HUDEP-2 (cell line): ENCODE results near the gene TRAFD1.

Source experiments
- DNase-seq, 76 experiments: peaks; one replicate each; lab custom pipeline; 2025; ENCODE audit not compliant: unreplicated experiment in 76 of 76; lab: John Stamatoyannopoulos, UW

Gene TRAFD1

DNA sequence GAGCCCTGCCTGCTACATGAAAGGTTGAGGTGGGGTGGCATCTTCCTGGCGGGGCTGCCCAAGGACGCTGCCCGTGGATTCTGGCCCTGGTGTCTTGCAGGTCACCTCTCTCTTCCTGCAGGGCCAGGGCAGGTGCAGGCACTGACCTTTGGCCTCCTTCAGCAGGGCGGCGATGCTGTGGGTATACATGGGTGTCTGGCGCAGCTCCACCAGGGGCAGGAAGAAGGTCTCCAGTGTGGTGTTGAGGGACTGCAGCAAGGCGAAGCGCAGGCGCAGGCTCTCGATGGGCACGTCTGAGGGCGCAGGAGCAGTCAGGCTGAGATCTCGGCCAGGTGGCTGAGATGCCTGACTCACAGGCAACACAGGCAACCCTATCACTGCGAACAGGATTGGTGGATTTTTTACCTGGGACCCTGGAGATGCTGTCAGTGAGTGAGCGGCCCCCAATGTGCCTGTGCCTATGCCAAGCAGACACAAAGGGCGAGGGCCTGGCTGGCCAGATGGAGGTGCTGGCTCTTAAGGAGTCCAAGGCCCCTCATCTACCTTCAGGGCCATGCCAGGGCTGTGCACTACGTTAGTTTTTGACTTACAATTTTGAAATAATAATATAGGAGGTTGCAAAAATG, 45.7 kb downstream of the TRAFD1 start:
- DNase-seq, result no peak

DNA sequence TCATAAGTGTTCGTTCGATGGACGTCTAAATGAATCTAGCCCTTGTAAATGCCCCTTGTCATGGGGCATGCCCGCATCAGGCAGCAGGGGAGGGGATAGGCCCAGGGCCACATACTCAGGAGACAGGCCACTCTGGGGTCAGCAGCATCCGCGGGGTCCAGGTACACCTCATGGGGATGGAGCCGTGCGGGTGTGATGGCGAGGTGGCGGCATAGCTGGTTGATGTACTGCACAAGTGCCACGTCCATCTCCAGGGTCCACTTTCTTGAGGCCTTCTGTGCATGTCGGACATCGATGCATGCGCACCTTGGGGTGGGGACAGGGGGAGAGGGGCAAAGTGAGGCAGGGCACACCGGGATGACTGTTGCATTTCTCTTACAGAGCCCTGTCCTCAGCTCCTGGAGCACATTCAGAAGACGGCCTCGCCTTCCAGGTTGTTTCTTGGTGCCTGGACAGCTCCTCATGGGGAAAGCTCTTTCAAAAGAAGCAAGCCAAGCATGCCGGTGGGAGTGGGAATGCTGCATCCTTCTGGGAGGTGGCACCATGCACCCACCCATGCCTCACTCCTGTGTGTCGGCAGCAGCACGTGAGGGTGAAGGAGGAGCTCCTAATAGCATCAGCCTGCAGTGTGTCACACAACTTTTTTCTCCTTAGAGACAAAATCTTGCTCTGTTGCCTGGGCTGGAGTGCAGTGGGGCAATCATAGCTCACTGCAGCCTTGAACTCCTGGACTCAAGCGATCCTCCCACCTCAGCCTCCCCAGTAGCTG, 47.4 kb downstream of the TRAFD1 start:
- DNase-seq, result no peak

GRCh38 chr12:112175361-112176155, 50.2 kb downstream of the TRAFD1 start:
- no peak for DNase-seq

DNA sequence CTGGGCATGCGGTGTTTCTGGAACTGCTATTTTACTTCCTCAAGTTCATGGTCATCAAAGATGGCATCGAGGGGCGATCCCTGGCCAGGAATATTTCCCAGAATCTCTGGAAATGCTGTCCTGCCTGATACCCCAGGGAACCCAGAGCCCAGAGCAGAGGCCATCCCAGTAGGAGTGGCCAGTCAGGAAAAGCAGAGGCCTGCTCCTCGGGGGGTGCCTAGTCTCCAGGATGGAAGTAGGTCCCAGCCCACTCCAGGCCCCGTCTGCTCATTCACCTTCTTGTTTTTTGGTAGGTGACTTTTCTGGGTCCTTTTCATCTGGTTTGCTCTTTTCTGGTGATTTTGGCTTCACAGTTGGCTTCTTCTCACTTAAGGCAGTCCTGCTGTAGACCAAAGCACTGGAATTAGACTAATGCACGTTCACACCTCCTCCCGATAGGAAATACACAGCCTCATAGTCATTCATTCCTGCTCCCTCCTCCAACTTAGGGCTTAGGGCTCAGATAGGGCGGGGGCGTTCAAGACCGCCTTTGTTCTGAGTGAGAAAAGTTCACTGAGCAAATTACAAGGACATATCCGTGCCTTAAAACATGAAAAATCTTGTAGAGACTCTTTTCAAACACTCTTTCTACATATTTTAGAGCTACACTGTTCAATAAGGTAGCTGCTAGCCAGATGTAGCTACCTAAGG, 51.1 kb downstream of the TRAFD1 start:
- DNase-seq, result no peak

- no peak for DNase-seq
These were observed 53.4 kb downstream of the TRAFD1 start for GRCh38 chr12:112178796-112179195.

GRCh38 chr12:112179341-112179740, 54.0 kb downstream of the TRAFD1 start:
- no peak for DNase-seq

DNA sequence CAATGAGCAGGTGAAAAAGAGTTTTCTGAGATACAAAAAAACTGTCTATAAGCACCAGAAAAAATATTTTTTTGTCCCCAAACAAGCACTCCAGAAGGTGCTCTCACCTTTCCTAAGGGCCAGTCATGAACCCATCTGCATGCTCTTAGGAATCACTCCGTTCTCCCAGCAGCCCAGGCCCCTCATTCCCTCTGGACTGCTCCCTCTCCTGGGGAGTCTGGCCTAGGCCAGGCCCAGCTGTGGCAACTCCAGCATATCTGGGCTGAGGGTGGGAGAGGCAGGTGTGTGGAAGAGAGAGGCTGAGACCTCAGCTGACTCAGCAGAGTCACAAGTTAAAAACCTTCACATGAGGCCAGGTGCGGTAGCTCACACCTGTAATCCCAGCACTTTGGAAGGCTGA, 54.6 kb downstream of the TRAFD1 start:
- no peak for DNase-seq

DNA sequence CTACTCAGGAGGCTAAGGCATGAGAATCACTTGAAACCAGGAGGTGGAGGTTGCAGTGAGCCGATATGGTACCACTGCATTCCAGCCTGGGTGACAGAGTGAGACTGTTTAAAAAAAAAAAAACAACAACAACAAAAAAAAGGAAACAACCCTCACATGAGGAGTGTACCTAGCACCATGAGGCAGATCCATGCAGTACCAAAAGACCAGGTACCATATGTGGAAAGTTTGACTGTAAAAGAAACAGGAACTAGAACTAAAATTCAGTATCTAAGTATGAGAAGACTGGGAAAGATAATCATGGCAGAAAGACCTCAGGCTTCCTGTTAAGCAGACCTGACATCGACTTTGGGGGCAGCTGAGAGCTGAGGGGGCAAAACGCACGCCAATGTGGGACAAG, 55.1 kb downstream of the TRAFD1 start:
- DNase-seq, result no peak

DNA sequence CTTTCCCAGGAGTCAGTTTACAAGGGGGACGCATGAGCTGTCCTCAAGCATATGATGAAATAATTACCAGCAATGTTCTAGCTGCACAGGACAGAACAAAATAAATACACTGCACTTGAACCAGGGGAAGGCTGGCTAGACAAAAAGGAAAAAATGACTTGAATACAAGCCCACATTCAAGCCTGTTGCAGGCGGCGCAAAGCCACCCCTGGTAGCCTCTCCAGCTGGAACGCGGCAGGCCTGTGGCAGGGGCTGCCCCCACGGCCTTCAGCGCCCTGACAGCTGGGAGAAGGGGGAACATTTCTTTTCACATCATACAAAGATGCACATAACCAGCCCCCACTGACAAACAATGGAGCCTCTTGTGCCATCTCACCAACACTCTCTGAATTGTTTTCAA, 57.1 kb downstream of the TRAFD1 start:
- DNase-seq, result no peak

GRCh38 chr12:112183141-112184021, 58.0 kb downstream of the TRAFD1 start:
- DNase-seq, result no peak

DNA sequence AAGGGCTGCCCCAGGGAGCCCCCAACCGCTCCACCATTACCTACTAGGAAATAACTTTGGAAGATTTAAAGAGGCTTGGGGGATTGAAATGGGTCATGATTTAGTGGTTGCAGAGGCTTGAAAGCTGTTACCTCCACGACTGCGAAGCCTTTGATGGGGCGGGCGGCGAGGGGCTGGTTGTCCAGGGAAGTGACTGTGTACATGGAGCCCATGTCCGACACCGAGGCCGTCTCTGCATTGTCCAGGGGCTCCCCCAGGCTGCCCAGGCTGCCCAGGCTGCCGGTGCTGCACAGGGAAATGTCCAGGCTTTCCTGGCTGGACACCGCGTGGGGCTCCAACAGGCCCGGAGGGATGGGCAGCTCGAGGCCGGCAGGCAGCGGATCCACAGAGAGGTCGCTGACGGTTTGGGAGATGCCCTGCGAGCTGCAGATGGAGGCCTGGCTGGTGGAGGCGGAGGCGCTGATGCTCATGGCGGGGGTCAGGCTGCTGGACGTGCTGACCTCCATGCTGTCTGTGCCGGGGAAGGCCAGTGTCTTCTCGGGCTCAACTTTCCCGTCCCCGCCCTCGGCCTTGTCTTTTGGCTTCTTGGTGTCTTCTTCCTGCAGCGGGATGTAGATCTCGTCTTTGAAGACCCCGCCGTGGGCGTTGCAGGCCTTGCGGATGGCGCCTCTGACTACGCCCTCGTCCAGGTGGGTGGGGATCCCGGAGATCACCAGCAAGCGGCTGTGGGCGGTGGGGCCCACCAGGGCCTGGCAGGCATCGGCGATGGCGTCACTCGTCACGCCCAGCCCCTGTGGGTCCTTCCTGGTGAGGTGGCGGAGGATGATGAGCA, 58.9 kb downstream of the TRAFD1 start:
- no peak for DNase-seq

DNA sequence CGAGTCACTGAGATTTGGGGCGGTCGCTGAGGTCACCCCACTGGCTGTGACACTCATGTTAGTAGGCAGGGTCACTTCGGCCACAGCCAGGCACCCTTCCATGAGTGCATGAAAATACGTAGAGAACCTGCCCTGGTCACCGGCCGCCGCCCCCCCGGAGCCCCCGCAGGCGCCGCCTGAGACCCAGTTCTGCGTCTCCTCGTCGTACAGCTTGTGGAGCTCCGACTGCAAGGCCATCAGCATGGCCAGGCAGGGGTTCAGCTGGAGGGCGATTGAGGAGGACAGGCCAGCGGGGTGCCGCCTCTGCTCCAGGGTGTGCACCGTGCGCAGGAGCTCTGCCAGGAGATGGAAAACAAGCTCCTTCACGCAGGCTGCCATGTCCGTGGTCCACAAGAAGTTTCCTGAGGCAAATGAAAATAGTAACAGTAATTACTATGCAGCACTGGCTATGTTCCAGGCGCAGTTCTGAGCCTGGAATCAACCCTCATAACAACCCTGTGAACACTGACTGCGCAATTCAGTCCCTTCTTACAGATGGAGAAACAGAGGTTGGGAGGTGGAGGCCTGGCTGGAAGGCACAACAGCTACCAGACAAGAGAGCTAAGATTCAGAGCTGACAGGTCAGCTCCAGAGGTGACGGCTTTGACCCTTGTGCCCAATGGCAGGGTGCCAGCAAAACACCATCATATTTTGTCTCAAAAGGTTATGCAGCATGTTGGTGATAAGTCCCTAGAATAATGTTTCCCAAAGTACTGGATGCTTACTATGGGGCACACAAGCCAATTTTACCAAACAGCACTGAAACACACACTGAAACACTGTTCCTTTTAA, 59.9 kb downstream of the TRAFD1 start:
- no peak for DNase-seq

DNA sequence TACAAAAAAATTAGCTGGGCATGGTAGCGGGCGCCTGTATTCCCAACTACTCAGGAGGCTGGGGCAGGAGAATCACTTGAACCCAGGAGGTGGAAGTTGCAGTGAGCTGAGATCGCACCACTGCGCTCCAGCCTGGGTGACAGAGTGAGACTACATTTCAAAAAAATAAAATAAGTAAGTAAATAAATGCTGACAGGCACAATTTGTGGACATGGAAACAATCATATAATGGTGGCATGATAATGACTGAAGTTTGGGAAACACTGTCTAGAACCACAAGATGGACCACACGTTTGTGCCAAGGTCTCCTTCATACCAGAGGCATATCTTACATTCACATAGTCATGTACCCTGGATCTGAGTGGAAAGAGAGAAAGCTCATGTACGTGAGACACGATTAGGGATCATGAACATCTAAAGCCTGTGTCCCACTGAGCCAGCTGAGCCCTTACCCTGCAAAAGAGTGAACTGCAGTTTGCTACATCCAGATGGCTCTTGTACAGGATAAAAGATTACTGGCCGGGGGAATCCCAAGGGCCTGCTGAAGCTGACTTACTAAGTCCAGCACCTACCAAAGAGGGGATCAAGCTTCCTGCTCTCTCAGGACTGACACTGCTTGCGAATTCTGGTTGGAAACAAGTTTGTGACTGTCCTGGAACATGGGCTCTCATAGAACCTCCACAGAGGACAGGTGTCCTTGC, 62.9 kb downstream of the TRAFD1 start:
- DNase-seq, result no peak

- DNase-seq, result no peak
These were observed 65.1 kb downstream of the TRAFD1 start for GRCh38 chr12:112190231-112191025.

DNA sequence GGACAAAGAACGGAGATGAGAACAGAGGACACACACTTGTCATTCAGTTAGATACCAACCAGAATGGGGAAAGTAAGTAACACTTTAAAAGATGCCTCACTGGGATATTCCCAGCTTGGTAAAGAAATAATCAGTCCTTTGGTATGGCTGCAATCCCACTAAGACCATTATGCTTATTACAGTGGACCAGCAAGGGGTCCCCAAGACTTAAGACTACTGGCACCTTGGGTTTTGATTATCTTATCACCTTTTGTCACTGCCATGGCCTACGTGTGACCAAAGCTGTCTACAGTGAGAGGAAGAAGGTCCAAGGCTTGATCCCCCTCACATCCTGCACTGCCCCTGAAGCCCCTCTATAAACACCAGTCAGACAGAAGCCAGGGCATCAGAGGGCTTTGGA, 65.8 kb downstream of the TRAFD1 start:
- DNase-seq, result no peak

- DNase-seq, result no peak
These were observed 66.5 kb downstream of the TRAFD1 start for GRCh38 chr12:112191840-112192321.

DNA sequence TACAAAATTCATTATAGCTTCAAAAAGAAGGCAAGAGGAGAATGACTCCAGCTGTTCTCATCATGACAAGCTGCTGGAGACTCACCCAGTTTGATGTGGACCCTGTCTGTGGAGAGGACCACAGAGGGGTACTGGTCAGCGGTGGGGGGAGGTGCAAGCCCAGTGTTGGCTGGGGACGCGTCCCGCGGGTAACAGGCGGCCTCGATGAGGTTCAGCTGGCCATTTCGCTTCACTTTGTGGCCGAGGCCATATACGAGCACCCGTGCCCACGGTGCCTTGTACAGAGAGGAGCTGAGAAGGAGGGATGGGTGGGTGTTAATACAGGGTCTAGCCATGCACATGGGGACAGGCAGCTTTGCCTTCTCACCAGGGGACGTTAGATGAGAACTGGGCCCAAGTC, 67.1 kb downstream of the TRAFD1 start:
- DNase-seq, result no peak
